Measurements from ENCODE around the gene SMCHD1. TPM values are rescaled to one million over a fixed set of nuclear protein-coding genes. Genes with fewer than 3 reads are reported as not detected.

SMCHD1 gene
- polyA plus RNA-seq, 2 of the 4 experiments (the other 2 are of a cell fraction), result 15.5 to 25.5 TPM

GRCh38 chr18:2625217-2625616 is 30.3 kb upstream of the SMCHD1 start:
- H3K4me1 ChIP-seq, result no peaks in the 10 kb centered on the region
- no peak for ATAC-seq
- ChIA-PET CTCF (no interaction called here), POLR2A (no interaction called here)
- no peak for TF ChIP-seq ZNF302 (CRISPR knock-in tag; IDR thresholded peaks at IDR 0.05)
- TF ChIP-seq KDM5A (IDR thresholded peaks at IDR 0.05), result no peak
- no peak for TF ChIP-seq NR3C1 (IDR thresholded peaks at IDR 0.05)
- TF ChIP-seq CTCF (IDR thresholded peaks at IDR 0.05), result no peak
- TF ChIP-seq RAD21 (conservative IDR thresholded peaks at IDR 0.05 in 1 of 2, IDR thresholded peaks at IDR 0.05 in 1 of 2), result no peak
- no peak for TF ChIP-seq RFX5 (IDR thresholded peaks at IDR 0.05)
- TF ChIP-seq, protein P1, sequence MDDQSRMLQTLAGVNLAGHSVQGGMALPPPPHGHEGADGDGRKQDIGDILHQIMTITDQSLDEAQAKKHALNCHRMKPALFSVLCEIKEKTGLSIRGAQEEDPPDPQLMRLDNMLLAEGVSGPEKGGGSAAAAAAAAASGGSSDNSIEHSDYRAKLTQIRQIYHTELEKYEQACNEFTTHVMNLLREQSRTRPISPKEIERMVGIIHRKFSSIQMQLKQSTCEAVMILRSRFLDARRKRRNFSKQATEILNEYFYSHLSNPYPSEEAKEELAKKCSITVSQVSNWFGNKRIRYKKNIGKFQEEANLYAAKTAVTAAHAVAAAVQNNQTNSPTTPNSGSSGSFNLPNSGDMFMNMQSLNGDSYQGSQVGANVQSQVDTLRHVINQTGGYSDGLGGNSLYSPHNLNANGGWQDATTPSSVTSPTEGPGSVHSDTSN (IDR thresholded peaks at IDR 0.05), result no peak
- TF ChIP-seq JUNB (IDR thresholded peaks at IDR 0.05), result no peak
- no peak for TF ChIP-seq SREBF2 (IDR thresholded peaks at IDR 0.05)
- TF ChIP-seq TFCP2L1 (CRISPR knock-in tag; IDR thresholded peaks at IDR 0.05), result no peak
- TF ChIP-seq, protein P2, sequence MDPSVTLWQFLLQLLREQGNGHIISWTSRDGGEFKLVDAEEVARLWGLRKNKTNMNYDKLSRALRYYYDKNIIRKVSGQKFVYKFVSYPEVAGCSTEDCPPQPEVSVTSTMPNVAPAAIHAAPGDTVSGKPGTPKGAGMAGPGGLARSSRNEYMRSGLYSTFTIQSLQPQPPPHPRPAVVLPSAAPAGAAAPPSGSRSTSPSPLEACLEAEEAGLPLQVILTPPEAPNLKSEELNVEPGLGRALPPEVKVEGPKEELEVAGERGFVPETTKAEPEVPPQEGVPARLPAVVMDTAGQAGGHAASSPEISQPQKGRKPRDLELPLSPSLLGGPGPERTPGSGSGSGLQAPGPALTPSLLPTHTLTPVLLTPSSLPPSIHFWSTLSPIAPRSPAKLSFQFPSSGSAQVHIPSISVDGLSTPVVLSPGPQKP (IDR thresholded peaks at IDR 0.05; ENCODE audit: low read depth, low read length), result no peak
- TF ChIP-seq, protein P3, sequence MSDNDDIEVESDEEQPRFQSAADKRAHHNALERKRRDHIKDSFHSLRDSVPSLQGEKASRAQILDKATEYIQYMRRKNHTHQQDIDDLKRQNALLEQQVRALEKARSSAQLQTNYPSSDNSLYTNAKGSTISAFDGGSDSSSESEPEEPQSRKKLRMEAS (IDR thresholded peaks at IDR 0.05), result no peak
- no peak for TF ChIP-seq MYC (IDR thresholded peaks at IDR 0.05; ENCODE audit: borderline replicate concordance, low read length)
- H3K9me3 ChIP-seq, result no peaks in the 10 kb centered on the region
- no peak for DNase-seq (ENCODE audit: low read depth in 1 of 2, low spot score in 1 of 2)
- no peak overlapping the region for H3K4me3 ChIP-seq
- WGBS (ENCODE audit: missing lambda C conversion rate), result no CpG with 5 or more reads among the region's 5 CpGs
- H3K27ac ChIP-seq, result no peak overlapping the region
- no peak overlapping the region for H3K4me2 ChIP-seq
- FAIRE-seq, result no peak

DNA sequence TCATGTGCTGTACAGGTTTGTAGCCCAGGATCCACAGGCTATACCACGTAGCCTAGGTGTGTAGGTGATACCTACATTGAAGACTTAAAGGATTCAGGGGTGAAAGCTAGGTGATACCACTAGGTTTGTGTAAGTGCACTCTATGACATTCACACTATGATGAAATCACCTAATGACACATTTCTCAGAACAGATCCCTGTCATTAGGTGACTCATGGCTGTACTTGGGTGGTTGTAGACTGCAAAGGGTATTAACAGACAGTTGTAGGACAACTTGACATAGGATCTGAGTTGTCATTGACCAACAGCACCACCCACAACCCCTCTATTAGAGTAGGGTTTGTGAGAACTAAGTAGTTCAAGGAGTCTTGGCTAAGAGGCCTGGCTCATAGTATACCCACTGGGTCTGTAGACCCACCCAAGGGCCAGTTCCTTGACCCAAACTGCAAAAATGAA is 27.7 kb upstream of the SMCHD1 start:
- no peak for TF ChIP-seq ZFP36 (IDR thresholded peaks at IDR 0.05; ENCODE audit: borderline replicate concordance, partially characterized antibody)
- no peak for TF ChIP-seq FOSL2 (IDR thresholded peaks at IDR 0.05)
- peak; percentile 10; the same call in 1 of the 2 replicates for TF ChIP-seq FOSL2 (CRISPR knock-in tag; IDR thresholded peaks at IDR 0.05)
- ChIA-PET CTCF (no interaction called here), POLR2A (no interaction called here)
- H3K9me3 ChIP-seq, result no peaks in the 10 kb centered on the region
- H3K4me3 ChIP-seq, result no peak overlapping the region
- no peak overlapping the region for H3K4me2 ChIP-seq
- FAIRE-seq (no peak), DNase-seq (ENCODE audit: low read depth in 1 of 2, low spot score in 1 of 2) (peak in 1 of 2 experiments; percentile 6), ATAC-seq (no peak)
- no peak overlapping the region for H3K27ac ChIP-seq
- no peaks in the 10 kb centered on the region for H3K4me1 ChIP-seq
- 100% methylated on average over 1 of the region's 1 CpG for WGBS (ENCODE audit: missing lambda C conversion rate)

- Histone ChIP-seq H3K9me3 (no peaks in the 10 kb centered on the region), H3K4me3 (no peak overlapping the region), H3K27ac (no peak overlapping the region), H3K4me1 (no peaks in the 10 kb centered on the region), H3K4me2 (no peak overlapping the region)
- ChIA-PET CTCF (no interaction called here), POLR2A (no interaction called here)
- WGBS (ENCODE audit: missing lambda C conversion rate), result 61% methylated on average over 2 of the region's 2 CpGs
- DNase-seq (ENCODE audit: low read depth in 1 of 2, low spot score in 1 of 2), result no peak
- FAIRE-seq, result no peak
- TF ChIP-seq RARB (CRISPR knock-in tag; IDR thresholded peaks at IDR 0.05) (no peak), GATA3 (IDR thresholded peaks at IDR 0.05; ENCODE audit: borderline replicate concordance) (no peak), PHF8 (IDR thresholded peaks at IDR 0.05; ENCODE audit: borderline replicate concordance, low read depth) (no peak)
- ATAC-seq, result no peak
These were observed 26.5 kb upstream of the SMCHD1 start for GRCh38 chr18:2629003-2629402.

Measured in A549 (cell line).